Gastroesophageal sphincter (tissue), 4 donors: ENCODE measurements around the gene FAM222B. TPM values are rescaled to one million over a fixed set of nuclear protein-coding genes. Genes with fewer than 3 reads are reported as not detected.
"Not testable (repeated sequence)": the region's sequence is repeated elsewhere in the genome, so short reads cannot be mapped to it uniquely, and the experiment has no call there.

ENCODE experiments used
- ATAC-seq: fragments of 150-250 bp; one replicate; pipeline ENCODE4 v1.9.1; 2016; ENCODE audit warnings: mild to moderate bottlenecking, moderate library complexity
- H3K27ac ChIP-seq, 4 donors: fragments of 200-600 bp; sonication (generic) in 3 of 4; 1 replicate in 3 of 4; 2 replicates in 1 of 4; pipeline ENCODE4 v1.5.1; 2016 to 2019
- H3K27me3 ChIP-seq: fragments of 200-600 bp; sonication (generic); one replicate; pipeline ENCODE4 v1.5.1; 2019
- H3K36me3 ChIP-seq, 2 donors: fragments of 200-600 bp; sonication (generic); one replicate each; pipeline ENCODE4 v1.5.1; 2019; ENCODE audit warnings: control low read depth in 1 of 2
- H3K4me1 ChIP-seq, 3 donors: fragments of 200-600 bp; sonication (generic); 1 replicate in 2 of 3; 2 replicates in 1 of 3; pipeline ENCODE4 v1.5.1; 2016 to 2019; ENCODE audit warnings: control low read depth in 2 of 3
- H3K4me3 ChIP-seq, 2 donors: fragments of 200-600 bp; sonication (generic); one replicate each; pipeline ENCODE4 v1.5.1; 2019; ENCODE audit warnings: mild to moderate bottlenecking in 1 of 2, moderate library complexity in 1 of 2
- H3K9me3 ChIP-seq, 3 donors: fragments of 200-600 bp; sonication (generic); one replicate each; pipeline ENCODE4 v1.5.1; 2017 to 2019; ENCODE audit warnings: control low read depth in 2 of 3
- CTCF ChIP-seq, 4 experiments: fragments of 200-600 bp in 2 of 4; fragments of 450-650 bp in 2 of 4; sonication (generic) in 1 of 4; IDR thresholded peaks; one replicate each; pipeline ENCODE4 v1.5.1; 2017 to 2019; ENCODE audit warnings: antibody characterized with exemption in 4 of 4, mild to moderate bottlenecking in 2 of 4, moderate library complexity in 2 of 4
- EP300 ChIP-seq: sonication (generic); formaldehyde crosslinking; IDR thresholded peaks from one replicate; pipeline ENCODE4 v1.6.1; 2017; ENCODE audit warnings: antibody characterized with exemption, mild to moderate bottlenecking
- POLR2A ChIP-seq, 2 donors: fragments of 450-650 bp; IDR thresholded peaks; one replicate each; pipeline ENCODE4 v1.6.1; 2017; ENCODE audit warnings: antibody characterized with exemption in 2 of 2, mild to moderate bottlenecking in 2 of 2, moderate library complexity in 1 of 2
- POLR2AphosphoS5 ChIP-seq: sonication (generic); formaldehyde crosslinking; IDR thresholded peaks from one replicate; pipeline ENCODE4 v1.6.1; 2017; ENCODE audit warnings: antibody characterized with exemption
- WGBS, 2 donors: methylation state at CpG; one replicate each; pipeline ENCODE4 v1.1.5; 2018; ENCODE audit warnings: low coverage in 1 of 2; 5-methylcytosine and 5-hydroxymethylcytosine counted together
- total RNA-seq, 4 donors: library from RNA; depleted of rRNA; stranded (reverse); fragments of >200 nt; gene quantifications; one replicate each; pipeline ENCODE4 v1.1.0, GENCODE V29; 2016

Gene FAM222B
- total RNA-seq, 4 donors from 2014 or later = 15.5 to 47.6 (median 21.6) TPM

GRCh38 chr17:28725166-28725659 is 117.4 kb downstream of the FAM222B start:
- H3K9me3 ChIP-seq = no peaks in the 10 kb centered on the region
- H3K36me3 ChIP-seq = peaks cover 0 to 39% of the 10 kb centered on the region in 2 donors
- H3K27me3 ChIP-seq = no peaks in the 10 kb centered on the region
- H3K4me1 ChIP-seq = peaks cover 4 to 76% (median 35%) of the 10 kb centered on the region in 3 donors
- H3K27ac ChIP-seq = peak overlapping the region in 3 of 4 donors; percentile 95 to 100 (median 97)
- TF ChIP-seq POLR2A (IDR thresholded peaks at IDR 0.05) = no peak
- no peak for TF ChIP-seq POLR2AphosphoS5
- ATAC-seq = no peak
- 23 to 58% methylated on average over 3 to 15 of the region's 20 CpGs for WGBS, 2 donors
- peak overlapping the region in 1 of 2 donors; percentile 79 for H3K4me3 ChIP-seq

GRCh38 chr17:28724500-28725165 is 118.0 kb downstream of the FAM222B start:
- TF ChIP-seq CTCF (IDR thresholded peaks at IDR 0.05) (no peak), POLR2AphosphoS5 (no peak), POLR2A (IDR thresholded peaks at IDR 0.05) (no peak), EP300 (no peak)
- Histone ChIP-seq H3K27me3 (no peaks in the 10 kb centered on the region), H3K9me3 (no peaks in the 10 kb centered on the region), H3K4me3 (no peak overlapping the region), H3K36me3 (peaks cover 0 to 39% of the 10 kb centered on the region in 2 donors), H3K4me1 (peaks cover 4 to 77% (median 35%) of the 10 kb centered on the region in 3 donors), H3K27ac (peak overlapping the region in 2 of 4 donors; percentile 97 to 100)
- 53 to 62% methylated on average over 7 to 8 of the region's 10 CpGs for whole genome bisulfite sequencing, 2 donors
- ATAC-seq = no peak

- peaks cover 0 to 39% of the 10 kb centered on the region in 2 donors for H3K36me3 ChIP-seq
- H3K9me3 ChIP-seq, H3K27ac ChIP-seq, ATAC-seq, H3K4me3 ChIP-seq, H3K27me3 ChIP-seq: not testable (repeated sequence)
- H3K4me1 ChIP-seq = peaks cover 4 to 76% (median 37%) of the 10 kb centered on the region in 3 donors
- WGBS, 2 donors = 38 to 47% methylated on average over 2 to 3 of the region's 4 CpGs
These were observed 118.6 kb downstream of the FAM222B start for GRCh38 chr17:28723836-28724499.

GRCh38 chr17:28723159-28723835 is 119.3 kb downstream of the FAM222B start:
- 49 to 71% methylated on average over 3 to 5 of the region's 6 CpGs for WGBS, 2 donors
- TF ChIP-seq EP300 (no peak), POLR2AphosphoS5 (no peak), POLR2A (IDR thresholded peaks at IDR 0.05) (no peak), CTCF (IDR thresholded peaks at IDR 0.05) (no peak)
- no peak overlapping the region for H3K27ac ChIP-seq
- H3K4me3 ChIP-seq = no peak overlapping the region
- no peak for ATAC-seq
- H3K36me3 ChIP-seq = peaks cover 0 to 39% of the 10 kb centered on the region in 2 donors
- H3K27me3 ChIP-seq = no peaks in the 10 kb centered on the region
- H3K9me3 ChIP-seq = no peaks in the 10 kb centered on the region
- peaks cover 4 to 82% (median 44%) of the 10 kb centered on the region in 3 donors for H3K4me1 ChIP-seq

- no peak for TF ChIP-seq EP300
- TF ChIP-seq POLR2A (IDR thresholded peaks at IDR 0.05) = no peak
- no peak for TF ChIP-seq CTCF (IDR thresholded peaks at IDR 0.05)
- no peak for TF ChIP-seq POLR2AphosphoS5
- WGBS, 2 donors = 38 to 44% methylated on average over 2 to 3 of the region's 7 CpGs
- Histone ChIP-seq H3K27ac (no peak overlapping the region), H3K4me3 (no peak overlapping the region), H3K36me3 (peaks cover 0 to 39% of the 10 kb centered on the region in 2 donors), H3K27me3 (no peaks in the 10 kb centered on the region), H3K4me1 (peaks cover 4 to 82% (median 42%) of the 10 kb centered on the region in 3 donors), H3K9me3 (no peaks in the 10 kb centered on the region)
- ATAC-seq = no peak
These were observed 120.0 kb downstream of the FAM222B start for GRCh38 chr17:28722417-28723158.

- 37 to 64% methylated on average over 11 to 14 of the region's 19 CpGs for WGBS, 2 donors
- not testable (repeated sequence) for H3K9me3 ChIP-seq, H3K27me3 ChIP-seq, ATAC-seq
- Histone ChIP-seq H3K27ac (peak overlapping the region in 2 of 4 donors; percentile 93), H3K4me1 (peaks cover 4 to 80% (median 44%) of the 10 kb centered on the region in 3 donors), H3K36me3 (peaks cover 0 to 40% of the 10 kb centered on the region in 2 donors), H3K4me3 (peak overlapping the region; percentile 83 to 89)
These were observed 121.6 kb downstream of the FAM222B start for GRCh38 chr17:28720997-28721329.
